ENCODE data around the gene HJURP. TPM values are rescaled to one million over a fixed set of nuclear protein-coding genes. Genes with fewer than 3 reads are reported as not detected.
A peak's percentile ranks its signal among the peaks of the same experiment; 100 is the strongest.

The HJURP gene
- total RNA-seq, 6 donors from 2014 or later = 0.98 to 3.2 (median 1.3) TPM; not detected in 1

DNA sequence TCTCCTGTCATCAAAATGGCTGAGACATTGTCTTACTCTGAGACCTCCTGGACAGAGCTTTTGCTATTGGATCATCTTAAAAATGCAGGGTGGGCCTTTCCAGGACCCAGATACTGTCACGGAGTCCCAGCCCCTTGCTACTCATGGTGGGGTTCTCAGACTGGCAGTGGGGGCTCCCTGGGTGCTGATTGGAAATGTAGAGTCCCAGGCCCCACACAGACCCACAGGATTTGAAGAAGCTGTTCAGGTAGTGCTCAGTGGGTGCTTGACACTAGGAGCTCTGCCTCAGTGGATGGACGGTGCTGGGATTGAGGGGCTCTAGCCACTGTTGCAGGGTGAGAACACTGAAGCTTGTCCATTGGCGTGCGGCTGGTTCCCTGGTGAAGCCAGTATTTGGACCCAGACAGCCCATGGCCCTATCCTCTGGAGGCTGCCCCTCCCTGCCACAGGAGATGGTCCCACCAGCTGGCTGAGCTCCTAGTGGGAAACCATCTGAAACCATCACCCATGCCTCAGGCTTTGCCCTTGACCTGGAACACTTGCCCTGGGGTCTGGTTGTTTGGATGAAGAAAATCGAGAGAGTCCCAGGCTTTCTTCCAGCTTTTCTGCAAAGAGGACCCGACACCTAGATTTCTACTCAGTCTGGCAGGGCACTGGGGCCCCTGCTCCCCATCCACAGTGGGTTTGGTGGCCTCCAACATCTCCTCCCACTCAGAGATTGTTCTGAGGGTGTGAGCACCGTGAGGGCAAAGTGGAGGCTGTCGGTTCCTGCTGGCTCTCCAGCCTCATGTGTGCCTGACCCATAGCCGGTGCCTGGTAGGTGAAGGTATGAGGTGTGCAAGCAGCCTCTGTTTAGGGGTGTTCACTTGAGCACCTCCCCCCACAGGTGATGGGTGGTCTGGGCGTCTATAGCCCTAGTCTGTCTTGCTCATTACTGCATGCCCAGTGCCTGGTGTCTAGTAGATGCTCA lies 46.1 kb downstream of the HJURP start:
- Histone ChIP-seq H3K27me3 (no peaks in the 10 kb centered on the region), H3K36me3 (no peaks in the 10 kb centered on the region), H3K27ac (no peak overlapping the region), H3K4me3 (no peak overlapping the region), H3K9me3 (no peaks in the 10 kb centered on the region), H3K4me1 (no peaks in the 10 kb centered on the region)
- ATAC-seq (ENCODE audit: low FRiP score in 2 of 2) (no peak), DNase-seq (peak in 1 of 2 donors; percentile 6)
- TF ChIP-seq EP300 (IDR thresholded peaks at IDR 0.05) = no peak
- TF ChIP-seq POLR2A (IDR thresholded peaks at IDR 0.05) = no peak
- TF ChIP-seq, protein P1, sequence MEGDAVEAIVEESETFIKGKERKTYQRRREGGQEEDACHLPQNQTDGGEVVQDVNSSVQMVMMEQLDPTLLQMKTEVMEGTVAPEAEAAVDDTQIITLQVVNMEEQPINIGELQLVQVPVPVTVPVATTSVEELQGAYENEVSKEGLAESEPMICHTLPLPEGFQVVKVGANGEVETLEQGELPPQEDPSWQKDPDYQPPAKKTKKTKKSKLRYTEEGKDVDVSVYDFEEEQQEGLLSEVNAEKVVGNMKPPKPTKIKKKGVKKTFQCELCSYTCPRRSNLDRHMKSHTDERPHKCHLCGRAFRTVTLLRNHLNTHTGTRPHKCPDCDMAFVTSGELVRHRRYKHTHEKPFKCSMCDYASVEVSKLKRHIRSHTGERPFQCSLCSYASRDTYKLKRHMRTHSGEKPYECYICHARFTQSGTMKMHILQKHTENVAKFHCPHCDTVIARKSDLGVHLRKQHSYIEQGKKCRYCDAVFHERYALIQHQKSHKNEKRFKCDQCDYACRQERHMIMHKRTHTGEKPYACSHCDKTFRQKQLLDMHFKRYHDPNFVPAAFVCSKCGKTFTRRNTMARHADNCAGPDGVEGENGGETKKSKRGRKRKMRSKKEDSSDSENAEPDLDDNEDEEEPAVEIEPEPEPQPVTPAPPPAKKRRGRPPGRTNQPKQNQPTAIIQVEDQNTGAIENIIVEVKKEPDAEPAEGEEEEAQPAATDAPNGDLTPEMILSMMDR (IDR thresholded peaks at IDR 0.05) = no peak
- no peak for TF ChIP-seq POLR2AphosphoS5 (IDR thresholded peaks at IDR 0.05)
- 70 to 84% methylated on average over 5 to 8 of the region's 10 CpGs for WGBS, 2 donors

DNA sequence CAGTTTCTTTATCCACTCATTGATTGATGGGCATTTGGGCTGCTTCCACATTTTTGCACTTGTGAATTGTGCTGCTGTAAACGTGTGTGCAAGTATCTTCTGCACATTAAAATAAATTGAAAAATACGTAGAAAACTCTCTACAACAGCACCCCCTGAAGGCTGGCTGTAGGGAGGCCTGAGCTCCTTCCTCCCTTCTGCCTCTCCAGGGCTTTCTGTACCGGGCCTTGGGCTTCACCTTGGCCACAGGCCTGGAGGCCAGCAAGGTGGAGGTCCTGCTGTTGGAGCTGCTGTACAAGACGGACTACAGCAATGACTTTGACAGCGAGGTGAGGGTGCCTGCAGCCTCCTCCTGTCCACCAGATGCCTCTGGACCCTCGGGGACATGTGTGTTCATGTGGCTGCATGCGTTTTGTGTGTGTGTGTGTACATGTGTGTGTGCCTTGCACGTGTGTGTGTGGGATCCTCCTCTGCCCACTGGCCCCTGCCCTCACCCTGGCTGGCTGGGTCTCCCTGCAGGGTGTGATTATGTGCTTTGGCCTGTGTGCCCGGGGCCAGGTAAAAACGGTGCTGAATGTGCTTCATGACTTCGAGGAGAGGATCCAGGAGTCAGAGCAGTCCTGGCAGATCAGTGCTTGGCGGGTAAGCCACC lies 47.0 kb downstream of the HJURP start:
- TF ChIP-seq EP300 (IDR thresholded peaks at IDR 0.05) (no peak), POLR2A (IDR thresholded peaks at IDR 0.05) (no peak), POLR2AphosphoS5 (IDR thresholded peaks at IDR 0.05) (no peak)
- TF ChIP-seq, protein P1 (IDR thresholded peaks at IDR 0.05) = no peak
- Histone ChIP-seq H3K9me3 (no peaks in the 10 kb centered on the region), H3K4me3 (no peak overlapping the region), H3K36me3 (no peaks in the 10 kb centered on the region), H3K4me1 (no peaks in the 10 kb centered on the region), H3K27ac (no peak overlapping the region), H3K27me3 (no peaks in the 10 kb centered on the region)
- 67 to 69% methylated on average over 11 of the region's 12 CpGs for WGBS, 2 donors
- DNase-seq (peak in 1 of 2 donors; percentile 14), ATAC-seq (ENCODE audit: low FRiP score in 2 of 2) (no peak)

DNA sequence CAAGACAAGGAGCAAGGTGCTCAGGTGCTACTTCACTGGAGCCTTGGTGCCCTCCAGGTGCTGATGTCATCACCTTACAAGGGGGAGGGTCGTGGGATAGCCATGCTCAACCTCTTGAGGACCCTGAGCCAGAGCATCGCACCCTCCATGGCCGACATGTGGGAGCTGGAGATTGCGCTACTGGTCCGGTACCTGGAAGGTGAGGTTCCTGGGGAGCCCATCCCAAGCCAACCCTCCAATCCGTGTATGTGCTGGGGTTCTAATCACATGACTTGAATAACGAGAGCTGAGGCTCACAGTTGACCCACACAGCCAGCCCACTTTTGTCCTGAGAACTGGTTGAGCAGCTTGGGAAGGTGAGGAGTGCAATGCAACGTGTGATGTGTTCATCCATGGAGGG lies 50.3 kb downstream of the HJURP start:
- peak in 1 of 2 donors; percentile 15 for DNase-seq

DNA sequence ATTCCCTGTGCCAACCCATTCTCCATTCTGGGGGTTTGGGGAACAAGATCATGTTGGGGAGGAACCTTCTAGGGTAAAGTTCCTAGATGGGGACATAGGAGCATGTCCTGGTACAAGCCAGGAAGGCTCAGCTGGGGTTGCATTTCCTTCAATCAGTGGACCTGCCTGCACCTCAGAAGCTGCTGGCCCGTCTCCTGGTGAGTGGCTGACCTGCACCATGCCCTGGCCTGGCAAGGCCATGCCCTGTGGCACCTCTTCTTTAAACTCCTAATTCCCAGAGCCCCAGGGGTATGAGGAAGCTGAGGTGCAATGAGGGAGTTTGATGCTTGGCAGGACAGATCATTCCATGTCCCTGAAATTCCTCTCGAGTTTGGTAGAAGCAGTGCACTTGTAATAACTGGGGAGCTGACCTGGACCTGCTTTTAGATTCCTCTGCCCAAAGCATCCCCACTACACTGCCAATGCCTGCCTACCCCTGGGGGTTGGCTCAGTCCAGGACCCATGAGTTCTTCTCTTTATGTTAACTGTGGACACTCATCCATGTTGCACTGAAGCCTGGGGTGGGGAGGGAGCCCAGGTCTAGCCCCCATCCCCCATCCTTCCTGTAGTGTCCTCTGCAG lies 50.9 kb downstream of the HJURP start:
- TF ChIP-seq POLR2AphosphoS5 (IDR thresholded peaks at IDR 0.05) = no peak
- TF ChIP-seq, protein P1 (IDR thresholded peaks at IDR 0.05) = no peak
- Histone ChIP-seq H3K4me3 (no peak overlapping the region), H3K4me1 (no peaks in the 10 kb centered on the region), H3K36me3 (no peaks in the 10 kb centered on the region), H3K27me3 (no peaks in the 10 kb centered on the region), H3K9me3 (no peaks in the 10 kb centered on the region), H3K27ac (no peak overlapping the region)
- WGBS, 2 donors = 58 to 80% methylated on average over 1 to 2 of the region's 2 CpGs
- DNase-seq (no peak), ATAC-seq (ENCODE audit: low FRiP score in 2 of 2) (no peak)

More for the DNA sequence above, 50.3 kb downstream of the HJURP start:
- Histone ChIP-seq H3K27me3 (no peaks in the 10 kb centered on the region), H3K9me3 (no peaks in the 10 kb centered on the region), H3K4me3 (no peak overlapping the region), H3K4me1 (no peaks in the 10 kb centered on the region), H3K36me3 (no peaks in the 10 kb centered on the region), H3K27ac (no peak overlapping the region)
- TF ChIP-seq, protein P1 (IDR thresholded peaks at IDR 0.05) = no peak
- no peak for TF ChIP-seq POLR2AphosphoS5 (IDR thresholded peaks at IDR 0.05)
- no peak for TF ChIP-seq POLR2A (IDR thresholded peaks at IDR 0.05)
- ATAC-seq (ENCODE audit: low FRiP score in 2 of 2) = no peak
- 67 to 80% methylated on average over 1 to 8 of the region's 8 CpGs for WGBS, 2 donors

All from upper lobe of left lung (tissue), 6 donors.